Erythroblast (primary cell): ENCODE data around the gene SYNM.

Experiments
- GATA1 ChIP-seq: IDR thresholded peaks from 2 replicates; pipeline ENCODE4 v1.6.1; 2011; ENCODE audit warnings: low read depth, mild to moderate bottlenecking, control low read depth, low read length, moderate library complexity
- POLR2A ChIP-seq: IDR thresholded peaks from 2 replicates; pipeline ENCODE4 v1.6.1; 2011; ENCODE audit warnings: mild to moderate bottlenecking, low read length

DNA sequence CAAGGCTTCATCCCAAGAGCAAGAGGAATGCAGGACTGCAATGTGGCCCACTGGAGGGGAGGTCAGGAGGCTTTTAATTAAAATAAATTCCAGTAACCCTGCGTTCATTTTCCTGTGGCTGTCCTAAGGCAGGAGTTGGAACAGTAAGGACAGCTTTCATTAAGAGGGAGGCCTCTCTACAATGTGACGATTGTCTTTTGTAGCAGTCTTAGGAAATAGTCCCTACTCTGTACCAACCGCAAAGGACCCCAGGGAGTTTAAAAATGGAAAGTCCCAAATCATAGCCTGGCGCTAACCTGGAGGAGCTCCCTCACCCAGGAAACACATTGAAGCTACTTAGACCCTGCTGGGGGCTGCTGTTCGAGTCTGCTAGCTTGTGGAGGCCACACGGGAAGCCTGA lies 62.8 kb downstream of the SYNM start:
- no peak for TF ChIP-seq POLR2A
- TF ChIP-seq GATA1: no peak
